B cell (primary cell): ENCODE data around the gene ADAMTS17. TPM values are rescaled to one million over a fixed set of nuclear protein-coding genes. Genes with fewer than 3 reads are reported as not detected.

ENCODE experiments used
- ATAC-seq: fragments of 200-7000 bp; cut with Tn5 transposase; one replicate; pipeline ENCODE4 v1.10.0; 2021; ENCODE audit warnings: low read depth, mild to moderate bottlenecking, moderate number of reproducible peaks, moderate library complexity
- CTCF ChIA-PET: fragments of 350-600 bp; sonication (Branson Sonifier 250); formaldehyde crosslinking; loops from one replicate; lab custom pipeline; 2021; ENCODE audit warnings: antibody characterized with exemption, inconsistent platforms; lab: Charles Lee
- POLR2A ChIA-PET: fragments of 350-600 bp; sonication (Branson Sonifier 250); formaldehyde crosslinking; loops from one replicate; lab custom pipeline; 2021; ENCODE audit warnings: antibody characterized with exemption; lab: Charles Lee
- DNase-seq: peaks from one replicate; pipeline ENCODE4 v3.0.0; 2013
- H2AFZ ChIP-seq: 2 replicates; pipeline ENCODE4 v1.6.1; 2012; ENCODE audit warnings: mild to moderate bottlenecking, low read depth, low read length; ENCODE audit not compliant: insufficient read depth, poor library complexity, severe bottlenecking
- H3K27ac ChIP-seq, 2 donors: 1 replicate in 1 of 2; 2 replicates in 1 of 2; pipeline ENCODE4 v1.5.1; 2012 to 2013; ENCODE audit warnings: low read length in 2 of 2, mild to moderate bottlenecking in 2 of 2, moderate library complexity in 1 of 2
- H3K27me3 ChIP-seq, 4 experiments: fragments of 200-600 bp in 1 of 4; sonication (generic) in 1 of 4; replicated peaks in 1 of 4; 1 replicate in 2 of 4; 2 replicates in 2 of 4; pipeline versions ENCODE4 v1.6.1 to v1.7.0; 2013 to 2016; ENCODE audit warnings: low read length in 3 of 4, mild to moderate bottlenecking in 2 of 4, mixed read lengths in 1 of 4, moderate library complexity in 1 of 4; ENCODE audit not compliant: insufficient read depth in 4 of 4, control insufficient read depth in 3 of 4; ENCODE audit errors: control extremely low read depth in 1 of 4
- H3K36me3 ChIP-seq, 2 experiments: replicated peaks in 1 of 2; 1 replicate in 1 of 2; 2 replicates in 1 of 2; pipeline versions ENCODE4 v1.6.1 to v1.7.1; 2013; ENCODE audit warnings: low read length in 1 of 2; ENCODE audit not compliant: insufficient read depth in 2 of 2, control insufficient read depth in 1 of 2; ENCODE audit errors: control extremely low read depth in 1 of 2, extremely low read depth in 1 of 2
- H3K4me1 ChIP-seq, 2 donors: fragments of 200-600 bp in 1 of 2; sonication (generic) in 1 of 2; 1 replicate in 1 of 2; 2 replicates in 1 of 2; pipeline versions ENCODE4 v1.5.1 to v1.6.1; 2013 to 2017; ENCODE audit warnings: low read length in 2 of 2; ENCODE audit not compliant: control insufficient read depth in 2 of 2, insufficient read depth in 2 of 2
- H3K4me2 ChIP-seq: replicated peaks from 2 replicates; pipeline ENCODE3; 2012; ENCODE audit warnings: mild to moderate bottlenecking, low read depth, low read length; ENCODE audit not compliant: poor library complexity, severe bottlenecking
- H3K4me3 ChIP-seq, 5 experiments: fragments of 200-600 bp in 1 of 5; sonication (generic) in 1 of 5; 1 replicate in 3 of 5; 2 replicates in 2 of 5; pipeline versions ENCODE4 v1.5.1 to v1.7.0; 2011 to 2016; ENCODE audit warnings: low read length in 4 of 5, mild to moderate bottlenecking in 4 of 5, low read depth in 2 of 5, control low read depth in 1 of 5, moderate library complexity in 1 of 5; ENCODE audit not compliant: insufficient read depth in 1 of 5; ENCODE audit errors: control extremely low read depth in 1 of 5, extremely low read depth in 1 of 5
- H3K79me2 ChIP-seq: fragments of 200-600 bp; sonication (generic); one replicate; pipeline ENCODE4 v1.6.0; 2016; ENCODE audit warnings: low read length; ENCODE audit not compliant: control insufficient read depth, insufficient read depth
- H3K9ac ChIP-seq: fragments of 200-600 bp; sonication (generic); 2 replicates; pipeline ENCODE4 v1.6.1; 2017; ENCODE audit warnings: mild to moderate bottlenecking, low read length, moderate library complexity
- H3K9me3 ChIP-seq, 3 donors: one replicate each; pipeline versions ENCODE4 v1.6.1 to v1.7.1; 2013; ENCODE audit warnings: low read length in 2 of 3; ENCODE audit not compliant: control insufficient read depth in 2 of 3, insufficient read depth in 1 of 3; ENCODE audit errors: control extremely low read depth in 1 of 3
- H4K20me1 ChIP-seq: 2 replicates; pipeline ENCODE4 v1.6.0; 2012; ENCODE audit warnings: mild to moderate bottlenecking, low read length; ENCODE audit not compliant: insufficient read depth, control insufficient read depth, poor library complexity, severe bottlenecking
- H3K27ac Mint-ChIP-seq: one replicate; pipeline ENCODE4 v1.8.0; 2021; ENCODE audit warnings: mixed read lengths
- H3K27me3 Mint-ChIP-seq: one replicate; pipeline ENCODE4 v1.8.0; 2021; ENCODE audit warnings: mixed read lengths
- H3K4me1 Mint-ChIP-seq: one replicate; pipeline ENCODE4 v1.8.0; 2021; ENCODE audit warnings: mixed read lengths
- H3K4me3 Mint-ChIP-seq: one replicate; pipeline ENCODE4 v1.8.0; 2021; ENCODE audit warnings: mixed read lengths
- H3K9me3 Mint-ChIP-seq: one replicate; pipeline ENCODE4 v1.8.0; 2022; ENCODE audit warnings: mixed read lengths; ENCODE audit not compliant: insufficient read depth
- CTCF ChIP-seq: fragments of 200-600 bp; IDR thresholded peaks from one replicate; pipeline ENCODE4 v1.8.0; 2022; ENCODE audit warnings: antibody characterized with exemption, mild to moderate bottlenecking
- EZH2 ChIP-seq: IDR thresholded peaks from 2 replicates; pipeline ENCODE4 v1.6.1; 2012; ENCODE audit warnings: borderline replicate concordance, low read depth, mild to moderate bottlenecking, moderate library complexity, low read length; ENCODE audit not compliant: insufficient read depth, poor library complexity, severe bottlenecking
- WGBS: methylation state at CpG from one replicate; pipeline ENCODE4 v1.1.5; 2013; ENCODE audit warnings: missing lambda C conversion rate; ENCODE audit not compliant: insufficient coverage; 5-methylcytosine and 5-hydroxymethylcytosine counted together
- intact Hi-C: fragments of 100-400 bp; cut with micrococcal nuclease; formaldehyde crosslinking; loops from one replicate; pipeline ENCODE4 v1.10.0; 2022
- polyA plus RNA-seq: library from polyadenylated mRNA; depleted of rRNA; stranded (reverse); fragments of >200 nt; gene quantifications from 2 replicates; pipeline ENCODE4 v1.2.3, GENCODE V29; 2012
- total RNA-seq, 2 donors: library from RNA; stranded (reverse); fragments of 120-200 nt in 1 of 2; gene quantifications; 1 replicate in 1 of 2; 2 replicates in 1 of 2; pipeline versions ENCODE4 v1.2.3 to v1.2.4, GENCODE V29; 2013 to 2022

The ADAMTS17 gene
- total and polyA plus RNA-seq, 2 donors (not counting 1 experiment from before 2014, with no cell fraction given): 0.10 TPM; not detected in 1

- H3K27me3 ChIP-seq: peaks cover 0 to 15% (median 4%) of the 10 kb centered on the region in 4 experiments
- H3K4me3 ChIP-seq: no peak overlapping the region
- no peak overlapping the region for H2AFZ ChIP-seq
- DNase-seq (no peak), ATAC-seq (no peak)
- Mint-ChIP-seq H3K27ac (no peak overlapping the region), H3K9me3 (no peaks in the 10 kb centered on the region), H3K4me1 (no peaks in the 10 kb centered on the region), H3K27me3 (peaks cover 17% of the 10 kb centered on the region), H3K4me3 (no peak overlapping the region)
- H3K9me3 ChIP-seq: no peaks in the 10 kb centered on the region
- intact Hi-C loops: no loop called here
- no peak overlapping the region for H3K27ac ChIP-seq
- POLR2A ChIA-PET: no interaction called here
- no peaks in the 10 kb centered on the region for H3K4me1 ChIP-seq
- WGBS: 84% methylated on average over 9 of the region's 10 CpGs
- H3K36me3 ChIP-seq: no peaks in the 10 kb centered on the region
- no peak overlapping the region for H3K4me2 ChIP-seq
- H3K79me2 ChIP-seq: no peaks in the 10 kb centered on the region
- CTCF ChIA-PET: no interaction called here
- no peak overlapping the region for H3K9ac ChIP-seq
- no peaks in the 10 kb centered on the region for H4K20me1 ChIP-seq
- TF ChIP-seq EZH2 (no peak), CTCF (no peak)
Observed at GRCh38 chr15:99977929-99978328, 363.8 kb downstream of the ADAMTS17 start.

- H3K9ac ChIP-seq: no peak overlapping the region
- peaks cover 12% of the 10 kb centered on the region for H3K27me3 Mint-ChIP-seq
- no peak overlapping the region for H3K27ac ChIP-seq
- H3K4me3 Mint-ChIP-seq: no peak overlapping the region
- no peak overlapping the region for H3K27ac Mint-ChIP-seq
- 88% methylated on average over 8 of the region's 9 CpGs for WGBS
- H3K4me3 ChIP-seq: no peak overlapping the region
- no peaks in the 10 kb centered on the region for H3K36me3 ChIP-seq
- POLR2A ChIA-PET: no interaction called here
- peaks cover 0 to 6% (median 0%) of the 10 kb centered on the region in 4 experiments for H3K27me3 ChIP-seq
- H2AFZ ChIP-seq: no peak overlapping the region
- no peaks in the 10 kb centered on the region for H3K79me2 ChIP-seq
- no peaks in the 10 kb centered on the region for H3K9me3 Mint-ChIP-seq
- CTCF ChIA-PET: no interaction called here
- ATAC-seq (no peak), DNase-seq (no peak)
- H3K4me1 ChIP-seq: no peaks in the 10 kb centered on the region
- H3K9me3 ChIP-seq: no peaks in the 10 kb centered on the region
- H3K4me2 ChIP-seq: no peak overlapping the region
- no peaks in the 10 kb centered on the region for H3K4me1 Mint-ChIP-seq
- H4K20me1 ChIP-seq: no peaks in the 10 kb centered on the region
- intact Hi-C loops: no loop called here
- TF ChIP-seq CTCF (no peak), EZH2 (no peak)
Observed at GRCh38 chr15:99976811-99977271, 364.9 kb downstream of the ADAMTS17 start.
